ENCODE data around the gene HDAC4.

HDAC4 gene

GRCh38 chr2:239104800-239105199, 296.0 kb downstream of the HDAC4 start:
- H3K27me3 ChIP-seq (ENCODE audit: insufficient read depth, low read length), result no peaks in the 10 kb centered on the region
- TF ChIP-seq CTCF (IDR thresholded peaks at IDR 0.05; ENCODE audit: low read length) (no peak), EZH2 (IDR thresholded peaks at IDR 0.05; ENCODE audit: borderline replicate concordance, low read length) (no peak)
- no peaks in the 10 kb centered on the region for H4K20me1 ChIP-seq (ENCODE audit: insufficient read depth, low read length)
- H3K27ac ChIP-seq (ENCODE audit: low read depth, low read length, poor library complexity, severe bottlenecking), result no peak overlapping the region
- no peak overlapping the region for H3K4me3 ChIP-seq (ENCODE audit: low read depth, low read length, poor library complexity, severe bottlenecking)
- no peak overlapping the region for H2AFZ ChIP-seq (ENCODE audit: low read length)
- H3K9me3 ChIP-seq (ENCODE audit: low read length), result no peaks in the 10 kb centered on the region
- H3F3A ChIP-seq (ENCODE audit: insufficient read depth, low read length), result no peaks in the 10 kb centered on the region
- no peaks in the 10 kb centered on the region for H3K79me2 ChIP-seq (ENCODE audit: insufficient read depth, low read length)
- no peaks in the 10 kb centered on the region for H3K9me2 ChIP-seq (ENCODE audit: low read depth, low read length)
- H3K4me1 ChIP-seq (ENCODE audit: insufficient read depth, low read length, severe bottlenecking), result no peaks in the 10 kb centered on the region
- no peaks in the 10 kb centered on the region for H3K36me3 ChIP-seq (ENCODE audit: insufficient read depth, low read length)
- no peak overlapping the region for H3K4me2 ChIP-seq (ENCODE audit: low read length)
- H3K9ac ChIP-seq (ENCODE audit: low read length), result no peak overlapping the region

- Histone ChIP-seq H3K27ac (ENCODE audit: low read depth, low read length, poor library complexity, severe bottlenecking) (no peak overlapping the region), H3K79me2 (ENCODE audit: insufficient read depth, low read length) (no peaks in the 10 kb centered on the region), H3K4me2 (ENCODE audit: low read length) (no peak overlapping the region), H2AFZ (ENCODE audit: low read length) (no peak overlapping the region), H3F3A (ENCODE audit: insufficient read depth, low read length) (no peaks in the 10 kb centered on the region), H3K27me3 (ENCODE audit: insufficient read depth, low read length) (no peaks in the 10 kb centered on the region), H3K36me3 (ENCODE audit: insufficient read depth, low read length) (no peaks in the 10 kb centered on the region), H4K20me1 (ENCODE audit: insufficient read depth, low read length) (no peaks in the 10 kb centered on the region), H3K9me2 (ENCODE audit: low read depth, low read length) (no peaks in the 10 kb centered on the region), H3K9me3 (ENCODE audit: low read length) (no peaks in the 10 kb centered on the region), H3K4me3 (ENCODE audit: low read depth, low read length, poor library complexity, severe bottlenecking) (no peak overlapping the region), H3K4me1 (ENCODE audit: insufficient read depth, low read length, severe bottlenecking) (no peaks in the 10 kb centered on the region), H3K9ac (ENCODE audit: low read length) (no peak overlapping the region)
- TF ChIP-seq CTCF (IDR thresholded peaks at IDR 0.05; ENCODE audit: low read length), result no peak
- TF ChIP-seq EZH2 (IDR thresholded peaks at IDR 0.05; ENCODE audit: borderline replicate concordance, low read length), result no peak
These were observed 297.4 kb downstream of the HDAC4 start for GRCh38 chr2:239103125-239104098.

GRCh38 chr2:239102266-239102665, 298.6 kb downstream of the HDAC4 start:
- TF ChIP-seq EZH2 (IDR thresholded peaks at IDR 0.05; ENCODE audit: borderline replicate concordance, low read length), result no peak
- no peak for TF ChIP-seq CTCF (IDR thresholded peaks at IDR 0.05; ENCODE audit: low read length)
- Histone ChIP-seq H3K9me2 (ENCODE audit: low read depth, low read length) (no peaks in the 10 kb centered on the region), H3K27ac (ENCODE audit: low read depth, low read length, poor library complexity, severe bottlenecking) (no peak overlapping the region), H3K4me2 (ENCODE audit: low read length) (no peak overlapping the region), H3K9me3 (ENCODE audit: low read length) (no peaks in the 10 kb centered on the region), H3K4me1 (ENCODE audit: insufficient read depth, low read length, severe bottlenecking) (no peaks in the 10 kb centered on the region), H4K20me1 (ENCODE audit: insufficient read depth, low read length) (no peaks in the 10 kb centered on the region), H3K27me3 (ENCODE audit: insufficient read depth, low read length) (no peaks in the 10 kb centered on the region), H3K9ac (ENCODE audit: low read length) (no peak overlapping the region), H3F3A (ENCODE audit: insufficient read depth, low read length) (no peaks in the 10 kb centered on the region), H2AFZ (ENCODE audit: low read length) (no peak overlapping the region), H3K36me3 (ENCODE audit: insufficient read depth, low read length) (no peaks in the 10 kb centered on the region), H3K79me2 (ENCODE audit: insufficient read depth, low read length) (no peaks in the 10 kb centered on the region), H3K4me3 (ENCODE audit: low read depth, low read length, poor library complexity, severe bottlenecking) (no peak overlapping the region)
